HG03175 (cell line): Measurements from ENCODE around the gene IMP3.

Experiments
- ATAC-seq: cut with Tn5 transposase; IDR thresholded peaks from one replicate; pipeline ENCODE4 v1.9.1; 2021; ENCODE audit warnings: mild to moderate bottlenecking, moderate library complexity; ENCODE audit not compliant: unreplicated experiment

IMP3 gene

DNA sequence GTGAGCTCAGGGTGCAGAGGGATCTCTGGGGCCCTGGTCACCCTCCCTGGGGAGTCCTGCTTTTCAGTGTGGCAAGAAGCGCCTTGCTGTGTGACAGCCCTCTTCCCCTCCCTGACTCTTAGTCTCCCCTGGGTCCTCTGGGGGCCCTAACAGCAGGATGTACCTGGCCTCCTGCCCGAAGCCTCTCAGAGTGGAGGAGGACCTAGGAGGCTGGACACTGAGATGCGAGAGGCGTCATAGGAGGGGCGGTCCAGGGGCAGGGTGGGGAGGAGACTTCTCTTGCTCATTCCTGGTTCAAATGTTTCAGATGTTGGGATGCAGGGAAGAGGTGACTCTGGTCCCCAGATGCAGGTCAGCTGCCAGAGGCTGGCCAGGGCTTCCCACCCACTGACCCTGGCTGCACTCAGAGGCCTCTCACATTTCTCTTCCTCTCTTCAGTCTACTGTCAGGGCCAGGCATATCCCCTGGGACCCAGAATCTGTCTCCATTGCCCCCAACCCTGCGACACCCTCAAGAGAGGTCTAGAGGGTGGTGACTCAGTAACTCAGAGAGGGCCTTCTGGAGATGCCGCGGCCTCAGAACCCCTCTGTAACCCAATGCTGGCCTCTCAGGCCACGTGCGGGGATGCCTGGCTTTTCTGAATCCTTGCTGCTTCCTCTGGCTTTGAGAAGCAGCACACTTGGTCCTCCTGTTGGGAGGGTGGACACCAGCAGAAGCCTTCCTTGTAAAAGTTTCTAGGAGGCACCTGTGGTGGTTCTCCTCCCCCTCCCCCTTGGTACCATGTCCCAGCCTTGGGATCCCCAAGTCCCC lies 33.6 kb upstream of the IMP3 start:
- ATAC-seq, result no peak

DNA sequence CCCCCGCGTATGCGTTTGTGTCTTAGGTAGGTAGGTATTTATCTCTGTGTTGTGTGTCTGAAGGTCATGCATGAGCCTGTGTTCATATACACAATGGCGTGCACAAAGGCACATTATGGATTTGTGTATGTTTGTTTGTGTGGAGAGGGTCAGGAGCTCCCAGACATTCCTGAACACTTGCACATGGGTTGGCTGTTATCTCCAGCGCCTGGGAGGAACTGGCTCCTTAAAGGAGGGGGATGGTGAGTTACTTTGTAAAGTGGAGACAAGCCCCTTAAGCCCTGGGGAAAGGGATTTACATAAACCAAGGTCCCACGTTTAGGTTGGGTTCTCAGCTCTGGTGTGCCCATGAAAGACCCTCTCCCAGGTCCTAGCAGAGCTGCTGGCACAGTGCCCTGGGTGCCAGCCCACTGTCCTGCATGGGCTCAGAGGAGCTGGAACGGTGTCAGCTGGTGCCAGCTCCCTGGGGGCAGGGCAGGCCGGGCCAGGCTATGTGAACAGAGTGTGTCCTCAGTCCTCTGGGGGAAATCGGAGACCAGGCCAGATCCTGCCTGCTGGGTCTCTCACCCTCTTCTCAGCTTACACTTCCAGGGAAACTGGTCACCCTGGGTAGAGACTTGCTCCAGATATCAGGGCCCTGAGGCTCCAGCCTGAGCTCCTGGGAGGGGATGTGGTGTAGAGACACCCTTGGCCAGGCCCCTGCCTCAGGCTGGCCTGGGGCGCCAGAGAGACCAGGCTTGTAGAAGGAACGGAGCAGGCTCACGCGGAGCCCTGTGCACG lies 32.8 kb upstream of the IMP3 start:
- ATAC-seq, result no peak

DNA sequence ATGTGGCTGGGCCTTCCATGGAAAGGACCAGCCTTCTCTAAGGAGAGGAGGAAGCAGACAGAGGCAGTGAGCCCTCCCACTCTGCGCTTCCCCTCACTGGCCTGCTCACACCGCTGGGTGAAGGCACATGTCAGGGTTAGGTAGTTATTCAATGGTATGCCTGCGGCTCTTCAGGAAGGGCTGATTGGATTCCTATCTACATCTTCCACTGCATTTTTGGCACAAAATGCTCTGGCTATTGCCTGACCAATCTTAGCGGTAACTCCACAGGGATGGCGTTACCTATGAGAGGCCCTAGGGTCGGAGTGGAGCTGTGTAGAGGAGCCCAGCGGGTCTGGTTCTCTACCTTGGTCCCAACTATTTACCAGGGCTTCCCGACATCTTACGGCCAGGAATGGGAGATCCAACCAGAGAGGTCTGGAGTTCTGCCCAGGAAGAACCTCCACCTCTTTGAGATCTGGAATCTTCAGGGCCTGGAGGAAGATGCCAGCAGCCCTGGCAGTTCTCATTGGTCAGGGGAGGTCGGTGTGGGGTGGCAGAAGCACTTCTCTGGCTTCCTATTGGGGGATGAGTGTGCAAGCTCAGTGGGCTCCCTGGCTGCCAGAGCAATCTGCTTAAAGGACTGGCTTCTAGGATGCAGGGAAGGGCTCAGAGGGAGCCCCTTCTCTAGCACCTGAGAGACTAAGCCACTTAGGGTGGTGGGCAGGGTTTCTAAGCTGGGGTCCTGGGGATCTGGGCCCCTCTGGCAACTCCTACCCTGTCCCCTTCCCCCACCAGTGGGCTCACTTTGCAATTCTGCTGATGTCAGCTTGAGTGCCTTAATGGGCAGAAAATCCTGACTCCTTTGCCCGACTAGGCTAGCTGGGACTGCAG lies 31.9 kb upstream of the IMP3 start:
- ATAC-seq, result no peak

DNA sequence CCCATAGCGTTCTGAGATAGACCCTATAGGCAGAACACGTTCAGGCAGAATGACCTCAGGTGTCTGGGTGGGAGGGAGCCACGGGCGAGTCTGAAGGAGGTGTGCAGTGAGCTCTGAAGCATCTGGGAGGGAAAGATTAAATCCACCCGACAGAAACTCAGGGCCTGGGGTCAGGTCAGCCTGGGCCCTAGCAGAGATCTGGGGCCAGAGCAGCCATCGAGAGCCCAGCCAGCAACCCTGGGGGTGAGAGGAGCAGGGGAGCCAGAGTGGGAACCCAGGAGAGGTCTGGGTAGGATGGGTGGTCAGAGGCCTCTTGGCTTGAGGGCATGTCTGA lies 29.8 kb upstream of the IMP3 start:
- no peak for ATAC-seq

DNA sequence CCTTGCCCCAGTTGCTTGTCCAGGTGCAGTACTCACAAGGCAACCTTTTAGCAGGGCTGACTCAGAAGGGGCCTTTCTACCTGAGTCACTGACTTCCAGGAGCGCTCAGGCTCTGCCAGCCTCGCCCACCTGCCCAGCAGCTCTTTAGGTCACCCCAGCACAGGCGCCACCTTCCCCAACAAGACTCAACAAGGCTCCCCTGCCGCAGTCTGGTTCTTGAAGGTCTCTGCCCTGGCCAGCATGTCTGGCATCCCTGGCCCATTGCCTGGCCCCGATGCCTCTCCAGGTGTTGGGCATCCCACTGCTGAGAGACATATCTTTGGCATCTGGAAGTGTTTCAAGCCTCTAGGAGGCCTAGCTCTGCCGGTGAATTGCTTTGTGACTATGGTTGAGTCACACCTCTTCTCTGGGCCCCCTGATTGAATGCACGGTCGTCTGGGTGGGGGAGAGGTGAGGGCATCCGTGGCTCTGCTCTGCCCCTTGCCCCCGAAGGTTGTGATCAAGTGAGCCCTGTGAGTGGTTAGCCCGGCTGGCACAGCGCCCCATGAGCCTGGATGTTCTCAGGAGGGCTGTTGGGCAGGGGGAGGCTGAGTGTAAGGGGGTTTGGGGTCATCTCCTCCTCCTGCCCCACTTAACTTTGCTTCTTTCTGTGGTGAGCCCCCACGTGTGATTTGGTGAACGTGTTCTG lies 29.3 kb upstream of the IMP3 start:
- no peak for ATAC-seq

DNA sequence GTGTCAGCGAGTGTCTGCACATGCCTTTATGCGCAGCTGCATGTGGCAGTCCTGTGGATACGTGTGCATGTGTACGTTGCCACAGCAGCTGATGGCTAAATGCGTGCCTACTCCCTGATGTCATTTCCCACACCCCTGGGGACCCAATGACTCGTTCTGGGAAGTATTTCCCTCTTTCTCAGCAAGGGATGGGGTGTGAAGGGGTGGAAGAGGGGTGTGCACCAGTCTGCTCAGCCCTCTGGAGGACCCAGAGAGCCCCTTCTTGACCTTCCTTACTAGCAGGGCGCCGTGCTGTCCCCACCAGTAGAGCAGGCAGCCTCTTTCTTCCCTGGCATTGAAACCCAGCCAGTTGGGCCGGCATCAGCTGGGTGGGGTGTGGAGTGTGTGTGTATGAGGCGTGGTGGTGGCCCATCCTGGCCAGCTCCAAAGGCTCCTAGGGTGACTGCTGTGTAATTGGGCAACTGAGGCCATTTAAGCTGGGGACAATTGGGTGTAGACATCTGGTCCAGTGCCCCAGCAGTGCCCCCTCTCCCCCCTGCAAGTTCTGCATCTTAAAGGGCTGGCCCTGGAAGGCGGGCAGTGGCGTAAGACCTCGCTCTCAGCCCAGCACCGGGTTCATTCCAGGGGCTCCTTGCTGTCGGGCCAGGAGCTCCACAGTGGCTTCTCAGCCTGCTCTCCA lies 26.9 kb upstream of the IMP3 start:
- no peak for ATAC-seq

DNA sequence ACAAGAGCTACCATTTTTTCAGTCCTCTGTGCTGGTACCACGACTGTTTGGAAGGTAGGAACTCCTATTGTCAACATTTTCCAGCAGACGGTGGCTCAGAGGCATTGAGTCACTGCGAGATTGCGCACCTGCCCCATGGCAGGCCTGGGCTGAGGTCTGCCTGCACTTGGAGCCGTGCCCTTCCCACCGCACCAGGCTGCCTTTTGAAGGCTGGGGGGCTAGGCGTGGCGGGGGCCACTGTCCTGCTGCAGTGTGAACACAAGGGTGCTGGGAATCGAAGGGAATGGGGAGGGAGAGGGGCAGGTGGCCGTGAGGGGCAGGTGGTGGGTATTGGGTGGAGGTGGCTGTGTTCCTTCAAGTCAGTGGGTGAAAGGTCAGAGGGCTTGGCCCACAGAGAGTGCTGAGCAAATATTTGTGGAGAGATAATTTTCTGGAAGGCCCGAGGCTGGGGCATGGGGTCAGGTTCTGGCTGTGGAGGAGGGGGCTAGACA lies 24.0 kb upstream of the IMP3 start:
- ATAC-seq, result no peak

DNA sequence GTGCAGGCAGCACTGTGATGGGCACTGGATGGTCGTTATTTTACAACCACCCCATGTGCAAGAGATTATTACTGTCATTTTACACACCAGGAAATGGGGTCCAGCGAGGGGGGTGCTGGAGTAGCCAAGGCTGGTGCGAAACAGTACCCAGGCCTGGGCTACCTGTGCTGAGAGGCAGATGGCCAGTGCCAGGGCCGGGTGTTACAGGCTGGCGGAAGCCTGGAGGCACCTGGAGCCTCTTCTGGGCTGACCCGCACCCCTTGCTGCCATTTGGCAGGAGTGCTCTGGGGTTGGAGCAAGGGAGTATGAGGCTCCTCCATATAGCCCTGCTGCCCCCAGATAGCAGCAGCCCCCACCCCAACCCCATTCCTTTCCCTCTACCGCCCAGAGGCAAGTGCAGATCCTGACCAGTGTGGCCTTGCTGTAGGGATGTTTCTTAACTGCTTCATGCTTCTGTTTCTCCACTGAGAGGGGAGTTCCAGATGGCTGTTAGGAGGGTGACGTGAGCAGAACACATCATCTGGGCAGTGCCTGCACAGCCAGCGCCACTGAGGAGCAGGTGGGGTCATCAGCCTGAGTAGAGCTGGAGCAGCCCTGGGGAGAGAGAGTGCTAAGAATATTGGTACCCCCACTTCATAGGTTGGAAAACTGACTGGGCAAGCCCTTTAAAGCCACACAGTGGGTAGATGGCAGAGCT lies 22.9 kb upstream of the IMP3 start:
- ATAC-seq, result no peak

DNA sequence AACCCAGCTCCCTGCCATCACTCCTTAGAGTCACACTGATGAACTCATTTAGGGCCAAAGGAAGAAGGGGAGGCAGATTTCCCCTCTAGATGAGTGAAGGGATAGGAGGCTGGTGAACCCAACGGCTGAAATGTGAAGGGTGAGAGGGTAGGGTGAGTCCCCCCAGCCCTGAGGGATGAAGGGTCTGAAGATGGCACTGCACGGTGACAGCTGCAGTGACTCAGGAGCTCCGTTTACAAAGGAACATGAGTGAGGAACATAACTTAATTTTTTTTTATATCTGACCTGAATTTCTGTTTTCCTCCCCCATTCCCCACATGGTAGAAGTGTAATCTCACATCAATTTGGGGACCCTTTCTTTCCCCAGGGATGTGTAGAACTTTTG lies 21.7 kb upstream of the IMP3 start:
- ATAC-seq, result no peak

DNA sequence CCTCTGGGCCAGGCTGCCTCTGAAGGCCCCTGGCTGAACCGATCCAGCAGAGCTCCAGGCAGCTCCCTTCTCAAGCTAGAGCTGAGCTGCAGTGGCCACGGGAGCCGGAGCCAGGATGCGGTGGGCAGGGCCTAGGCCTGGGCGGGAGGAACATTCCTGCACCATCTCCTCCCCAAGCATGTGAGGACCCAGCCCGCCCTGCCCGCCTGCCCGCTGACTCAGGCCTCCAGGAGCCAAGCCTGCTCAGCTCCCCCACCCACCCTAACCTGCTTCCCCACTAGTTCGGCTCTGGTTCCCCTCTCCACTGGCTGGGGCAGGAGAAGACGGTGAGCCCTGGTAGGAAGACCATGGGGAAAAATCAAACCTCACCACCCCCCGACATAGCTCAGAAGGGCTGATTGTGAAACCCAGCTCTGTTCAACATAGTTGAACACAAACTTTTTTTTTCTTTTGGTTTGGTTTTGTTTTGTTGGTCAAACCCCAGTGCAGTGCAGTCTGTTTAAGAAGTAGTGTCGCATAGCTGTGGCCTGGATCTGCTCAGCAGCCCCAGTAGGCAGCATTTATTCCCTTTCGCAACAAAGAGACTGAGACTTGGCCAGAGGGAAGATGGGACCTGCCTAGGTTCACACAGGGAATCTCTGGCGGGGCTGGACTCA lies 21.2 kb upstream of the IMP3 start:
- ATAC-seq, result no peak

DNA sequence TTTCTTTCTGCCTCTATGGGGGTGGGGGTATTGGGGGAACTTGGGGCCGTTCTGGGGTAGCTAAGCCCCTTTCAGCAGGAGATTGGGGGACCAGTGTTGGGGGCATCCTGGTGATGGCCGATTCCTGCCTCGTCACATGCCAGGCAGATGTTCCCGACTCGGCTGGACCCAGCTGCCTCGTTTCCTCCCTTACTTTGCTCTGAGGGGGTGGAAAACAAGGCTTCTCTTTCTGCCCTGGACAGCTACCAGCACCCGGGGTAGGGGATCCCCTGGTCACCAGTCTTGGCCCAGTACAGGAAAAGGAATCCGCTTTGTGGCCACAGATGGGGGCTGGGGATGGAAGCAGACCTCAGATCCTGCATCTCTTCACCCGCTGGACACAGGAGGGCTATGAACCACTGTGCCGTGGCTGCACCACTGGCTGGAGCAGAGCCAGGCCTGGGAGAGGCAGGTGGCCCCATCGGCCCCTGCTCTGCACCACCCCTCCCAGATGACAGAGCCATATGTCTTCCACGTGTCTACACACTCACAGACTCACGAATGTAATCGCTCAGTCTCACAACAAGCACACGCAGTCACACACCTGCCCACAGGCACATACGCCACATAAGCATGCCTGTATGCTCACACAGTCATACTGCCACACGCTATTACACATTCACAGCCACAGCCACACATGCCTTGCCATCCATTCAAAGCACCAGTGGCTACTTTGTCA lies 20.1 kb upstream of the IMP3 start:
- ATAC-seq, result no peak

DNA sequence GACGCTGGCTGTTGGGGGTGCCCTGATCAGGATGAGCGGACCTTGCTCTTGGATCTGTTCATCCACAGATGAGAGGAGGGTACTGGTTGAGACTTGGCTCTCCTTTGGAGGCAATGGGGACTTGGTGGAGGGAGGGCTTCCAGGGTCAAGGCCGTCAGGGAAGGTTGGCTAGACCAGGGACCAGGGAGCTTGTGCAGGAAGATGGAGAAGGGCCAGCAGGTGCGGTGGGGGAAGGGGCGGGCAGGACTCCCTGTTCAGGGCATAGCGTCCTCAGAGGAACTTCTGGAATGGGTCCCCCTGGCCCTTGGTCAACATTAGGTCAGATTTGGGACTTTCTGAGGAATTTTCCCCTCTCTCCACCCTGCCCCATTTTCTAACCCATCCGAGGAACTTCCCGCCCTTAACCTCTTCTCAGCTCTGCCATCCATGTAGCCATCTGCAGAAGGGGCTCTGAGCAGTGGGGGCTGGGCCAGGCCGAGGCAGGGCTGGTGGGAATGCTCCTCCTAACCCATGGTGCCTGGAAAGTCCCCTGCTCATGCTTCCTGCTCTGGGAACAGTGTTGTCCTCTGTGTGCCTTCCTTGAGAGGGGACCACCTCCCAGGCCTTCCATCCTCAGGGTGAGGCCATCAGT lies 19.2 kb upstream of the IMP3 start:
- no peak for ATAC-seq

DNA sequence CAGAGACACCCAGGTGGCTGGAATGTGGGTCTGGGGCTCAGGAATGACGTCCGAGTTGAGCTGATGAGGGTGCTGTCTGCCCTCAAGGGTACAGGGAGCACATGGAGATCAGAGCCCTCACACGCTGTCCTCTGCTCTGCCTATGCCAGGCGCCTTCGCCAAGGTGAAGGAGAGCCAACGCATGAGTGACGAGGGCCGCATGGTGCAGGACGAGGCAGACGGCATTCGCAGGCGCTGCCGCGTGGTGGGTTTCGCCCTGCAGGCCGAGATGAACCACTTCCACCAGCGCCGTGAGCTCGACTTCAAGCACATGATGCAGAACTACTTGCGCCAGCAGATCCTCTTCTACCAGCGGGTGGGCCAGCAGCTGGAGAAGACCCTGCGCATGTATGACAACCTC lies 16.8 kb upstream of the IMP3 start:
- no peak for ATAC-seq

DNA sequence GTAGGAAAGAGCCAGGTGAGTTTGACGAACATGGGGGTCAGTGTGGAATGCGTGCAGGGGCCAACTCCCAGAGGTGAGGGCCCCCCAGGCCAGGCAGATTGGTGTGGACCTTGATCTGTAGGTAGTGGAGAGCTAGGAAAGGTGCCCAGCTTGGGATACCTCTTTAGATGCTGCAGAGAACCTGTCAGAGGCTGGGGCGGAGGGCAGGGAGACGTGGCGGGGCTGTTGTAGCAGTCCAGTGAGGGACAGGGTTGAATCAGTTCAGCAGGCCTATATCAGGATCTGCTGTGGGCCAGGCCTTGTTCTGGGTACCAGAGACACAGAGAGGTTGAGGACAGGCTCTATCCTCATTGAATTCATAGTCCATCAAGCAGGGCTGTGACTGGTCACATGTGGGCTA lies 16.3 kb upstream of the IMP3 start:
- no peak for ATAC-seq

DNA sequence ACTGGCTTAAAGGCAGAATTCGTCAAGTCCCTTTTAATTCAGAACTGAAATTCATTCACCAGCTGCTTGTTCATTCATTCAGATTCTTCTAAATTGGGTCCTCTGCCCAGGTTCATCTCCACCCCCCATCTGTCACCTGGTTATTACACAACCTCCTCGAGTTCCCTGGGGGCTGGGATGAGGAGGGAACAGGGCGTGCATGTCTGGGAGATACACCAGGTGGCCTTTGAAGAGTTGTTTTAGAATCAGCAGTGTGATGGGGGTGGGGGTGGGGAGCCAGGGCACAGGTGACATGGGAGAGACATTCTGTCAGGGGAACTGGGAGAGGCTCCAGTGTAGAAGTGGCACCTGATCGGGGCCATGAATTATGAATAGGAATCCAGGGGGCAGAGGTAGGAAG lies 15.9 kb upstream of the IMP3 start:
- no peak for ATAC-seq

DNA sequence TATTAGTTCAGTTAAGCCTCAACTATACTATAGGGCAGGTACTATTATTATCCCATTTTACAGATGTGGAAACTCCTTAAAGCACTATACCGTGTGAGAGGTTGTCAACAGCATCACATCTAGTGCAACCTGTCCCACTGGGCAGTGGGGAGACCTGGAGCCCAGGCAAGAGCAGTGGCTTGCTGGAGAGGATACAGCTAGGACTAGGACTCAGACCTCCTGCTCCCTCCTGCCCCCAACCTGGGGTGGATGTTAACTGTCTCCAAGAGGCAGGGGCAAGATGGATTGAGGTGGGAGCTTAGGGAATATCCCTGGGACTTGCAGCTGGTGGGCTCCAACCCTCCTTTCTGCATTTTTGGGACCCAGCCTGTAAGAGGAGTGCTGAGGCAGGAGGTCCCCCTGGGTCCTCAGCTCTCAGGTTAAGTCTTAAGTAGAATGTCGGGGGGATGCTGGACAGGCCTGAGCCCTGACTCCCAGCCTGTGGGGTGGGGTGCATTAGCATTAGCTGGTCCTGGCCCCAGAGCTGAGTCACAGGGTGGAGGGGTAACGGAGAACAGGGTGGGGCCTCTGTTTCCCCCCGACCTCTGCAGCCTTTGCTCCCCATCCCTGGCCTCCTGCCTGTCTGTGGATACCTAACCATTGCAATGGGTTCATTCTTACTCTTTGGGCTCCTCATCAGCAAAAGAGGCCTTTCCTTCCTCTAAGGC lies 14.3 kb upstream of the IMP3 start:
- no peak for ATAC-seq

DNA sequence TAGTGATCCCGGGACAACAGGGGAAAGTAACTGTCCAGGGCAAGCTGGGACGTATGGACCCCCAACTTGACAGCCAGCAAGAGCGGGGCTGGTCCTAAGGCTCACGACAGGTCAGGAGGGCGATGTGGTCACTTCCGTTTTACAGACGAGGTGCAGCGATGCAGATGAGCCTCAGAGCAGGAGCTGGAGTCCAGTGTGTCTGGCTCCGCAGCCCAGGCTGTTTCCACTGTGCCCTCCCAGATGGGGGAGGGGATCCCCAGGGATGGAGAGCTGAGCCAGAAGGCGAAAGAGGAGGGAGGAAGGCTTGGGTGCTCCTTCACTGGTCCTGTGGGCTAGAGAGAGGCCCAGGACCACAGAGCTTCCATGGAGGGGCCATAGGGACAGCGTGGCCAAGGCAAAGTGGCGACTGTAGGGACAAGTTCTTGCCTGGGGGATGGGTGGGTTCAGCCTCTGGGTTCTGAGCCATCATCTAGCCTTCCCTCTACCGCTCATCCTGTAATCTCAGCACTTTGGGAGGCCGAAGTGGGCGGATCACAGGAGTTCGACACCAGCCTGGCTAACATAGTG lies 13.4 kb upstream of the IMP3 start:
- no peak for ATAC-seq
